LNCaP clone FGC (cell line): ENCODE data around the gene SMLR1.

Experiments used
- DNase-seq: peaks from one replicate; pipeline ENCODE4 v3.0.0-alpha.2; 2011; ENCODE audit warnings: low read depth
- H3K4me3 ChIP-seq: 2 replicates; pipeline ENCODE4 v1.5.1; 2011; ENCODE audit warnings: mild to moderate bottlenecking, low read depth, low read length, control low read depth
- CTCF ChIP-seq: IDR thresholded peaks from 2 replicates; pipeline ENCODE4 v1.5.1; 2012; ENCODE audit warnings: mild to moderate bottlenecking; ENCODE audit not compliant: control insufficient read depth, insufficient read depth; ENCODE audit errors: extremely low read depth

SMLR1 gene

GRCh38 chr6:130841128-130841728 is 14.0 kb downstream of the SMLR1 start:
- no peak for TF ChIP-seq CTCF

GRCh38 chr6:130843575-130844320 is 16.5 kb downstream of the SMLR1 start:
- DNase-seq, result peak; percentile 46
- H3K4me3 ChIP-seq, result no peak overlapping the region
- TF ChIP-seq CTCF, result peak; percentile 74

More at GRCh38 chr6:130841128-130841728, 14.0 kb downstream of the SMLR1 start:
- H3K4me3 ChIP-seq, result no peak overlapping the region
- no peak for DNase-seq

- no peak for TF ChIP-seq CTCF
- H3K4me3 ChIP-seq, result no peak overlapping the region
- DNase-seq, result no peak
These were observed 19.3 kb downstream of the SMLR1 start for GRCh38 chr6:130846501-130846900.

- no peak for TF ChIP-seq CTCF
- no peak overlapping the region for H3K4me3 ChIP-seq
- no peak for DNase-seq
These were observed 20.1 kb downstream of the SMLR1 start for GRCh38 chr6:130847001-130847910.

- no peak for DNase-seq
- no peak for TF ChIP-seq CTCF
- H3K4me3 ChIP-seq, result no peak overlapping the region
These were observed 21.7 kb downstream of the SMLR1 start for GRCh38 chr6:130848945-130849344.

GRCh38 chr6:130849594-130849993 is 22.4 kb downstream of the SMLR1 start:
- no peak for DNase-seq
- TF ChIP-seq CTCF, result no peak
- no peak overlapping the region for H3K4me3 ChIP-seq
